GM12891 (cell line): ENCODE measurements around the gene FAM222B.

ENCODE experiments used
- POLR2A ChIP-seq: IDR thresholded peaks from 2 replicates; pipeline ENCODE4 v1.6.1; 2011; ENCODE audit warnings: low read depth, low read length, control low read depth
- POLR2AphosphoS5 ChIP-seq: IDR thresholded peaks from 2 replicates; pipeline ENCODE4 v1.6.1; 2011; ENCODE audit warnings: low read depth, low read length, control low read depth

DNA sequence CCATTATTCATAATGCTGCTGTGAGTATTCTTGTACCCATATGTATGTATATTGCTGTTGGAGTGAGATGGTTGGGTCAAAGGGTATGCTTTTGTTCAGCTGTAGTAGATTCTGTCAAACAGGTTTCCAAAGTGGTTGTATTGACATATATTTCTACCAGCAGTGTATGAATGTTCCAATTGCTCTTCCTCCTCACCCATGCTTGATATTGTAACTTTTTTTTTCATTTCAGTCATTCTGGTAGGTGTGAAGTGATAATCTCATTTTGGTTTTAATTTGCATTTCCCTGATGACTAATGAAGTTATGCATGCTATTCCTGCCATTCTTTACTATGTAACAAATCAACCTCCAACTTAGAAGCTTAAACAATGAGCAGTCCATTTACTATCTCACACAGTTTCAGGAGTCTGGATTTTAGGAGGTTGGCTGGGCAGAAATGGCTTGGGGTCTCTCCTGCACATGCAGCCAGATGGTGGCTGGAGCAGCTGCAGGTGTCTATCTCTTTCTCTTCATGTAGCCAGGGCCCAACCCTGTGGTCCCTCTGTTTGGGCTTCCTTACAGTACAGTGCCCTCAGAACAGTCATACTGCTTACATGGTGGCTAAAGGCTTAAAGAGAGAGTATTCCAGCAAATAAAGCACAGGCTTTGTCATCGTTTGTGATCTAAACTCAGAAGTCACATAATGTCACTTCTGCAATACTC lies 33.4 kb upstream of the FAM222B start:
- no peak for TF ChIP-seq POLR2A
- TF ChIP-seq POLR2AphosphoS5, result no peak
